LNCaP clone FGC (cell line): ENCODE data around the gene RAMACL.
"Not testable (repeated sequence)": the region's sequence is repeated elsewhere in the genome, so short reads cannot be mapped to it uniquely, and the experiment has no call there.

Experiments used
- DNase-seq: peaks from one replicate; pipeline ENCODE4 v3.0.0-alpha.2; 2011; ENCODE audit warnings: low read depth
- H3K4me3 ChIP-seq: 2 replicates; pipeline ENCODE4 v1.5.1; 2011; ENCODE audit warnings: mild to moderate bottlenecking, low read depth, low read length, control low read depth
- TF ChIP-seq, protein P1 (sequence below): IDR thresholded peaks from 2 replicates; pipeline ENCODE4 v1.5.1; 2012; ENCODE audit warnings: mild to moderate bottlenecking; ENCODE audit not compliant: control insufficient read depth, insufficient read depth; ENCODE audit errors: extremely low read depth

Gene RAMACL

DNA sequence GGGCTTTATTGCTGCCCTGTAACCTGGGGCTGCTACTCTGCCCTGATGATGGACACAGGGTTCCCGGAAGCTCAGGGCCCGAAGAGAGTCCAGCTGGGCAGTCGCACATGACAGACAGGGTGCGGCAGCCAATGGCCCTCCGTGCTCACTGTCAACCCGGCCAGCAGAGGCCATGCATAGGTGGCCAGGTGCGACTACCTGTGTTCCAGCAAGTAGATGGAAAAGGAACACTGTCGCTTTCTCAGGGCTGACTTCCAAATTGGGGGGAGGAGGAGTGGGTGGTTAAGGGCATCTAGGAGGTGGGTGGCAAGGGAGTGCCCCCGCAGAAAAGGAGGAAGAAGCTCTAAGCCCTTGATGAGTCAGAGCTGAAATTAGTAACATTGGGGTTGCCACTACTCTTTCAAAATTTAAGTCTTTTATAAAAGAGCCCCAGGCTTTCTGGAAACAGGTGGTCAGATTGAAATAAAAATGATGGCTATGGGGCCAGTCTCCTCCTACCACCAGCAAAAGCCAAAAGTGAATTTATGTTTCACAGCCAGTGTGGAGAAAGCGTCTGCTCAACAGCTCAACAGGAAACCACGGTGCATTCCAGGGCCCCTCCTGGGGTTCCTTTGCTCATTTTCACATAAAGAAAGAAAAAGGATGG is 2.3 kb upstream of the RAMACL start:
- TF ChIP-seq, protein P1, sequence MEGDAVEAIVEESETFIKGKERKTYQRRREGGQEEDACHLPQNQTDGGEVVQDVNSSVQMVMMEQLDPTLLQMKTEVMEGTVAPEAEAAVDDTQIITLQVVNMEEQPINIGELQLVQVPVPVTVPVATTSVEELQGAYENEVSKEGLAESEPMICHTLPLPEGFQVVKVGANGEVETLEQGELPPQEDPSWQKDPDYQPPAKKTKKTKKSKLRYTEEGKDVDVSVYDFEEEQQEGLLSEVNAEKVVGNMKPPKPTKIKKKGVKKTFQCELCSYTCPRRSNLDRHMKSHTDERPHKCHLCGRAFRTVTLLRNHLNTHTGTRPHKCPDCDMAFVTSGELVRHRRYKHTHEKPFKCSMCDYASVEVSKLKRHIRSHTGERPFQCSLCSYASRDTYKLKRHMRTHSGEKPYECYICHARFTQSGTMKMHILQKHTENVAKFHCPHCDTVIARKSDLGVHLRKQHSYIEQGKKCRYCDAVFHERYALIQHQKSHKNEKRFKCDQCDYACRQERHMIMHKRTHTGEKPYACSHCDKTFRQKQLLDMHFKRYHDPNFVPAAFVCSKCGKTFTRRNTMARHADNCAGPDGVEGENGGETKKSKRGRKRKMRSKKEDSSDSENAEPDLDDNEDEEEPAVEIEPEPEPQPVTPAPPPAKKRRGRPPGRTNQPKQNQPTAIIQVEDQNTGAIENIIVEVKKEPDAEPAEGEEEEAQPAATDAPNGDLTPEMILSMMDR: no peak
- no peak for DNase-seq
- no peak overlapping the region for H3K4me3 ChIP-seq

DNA sequence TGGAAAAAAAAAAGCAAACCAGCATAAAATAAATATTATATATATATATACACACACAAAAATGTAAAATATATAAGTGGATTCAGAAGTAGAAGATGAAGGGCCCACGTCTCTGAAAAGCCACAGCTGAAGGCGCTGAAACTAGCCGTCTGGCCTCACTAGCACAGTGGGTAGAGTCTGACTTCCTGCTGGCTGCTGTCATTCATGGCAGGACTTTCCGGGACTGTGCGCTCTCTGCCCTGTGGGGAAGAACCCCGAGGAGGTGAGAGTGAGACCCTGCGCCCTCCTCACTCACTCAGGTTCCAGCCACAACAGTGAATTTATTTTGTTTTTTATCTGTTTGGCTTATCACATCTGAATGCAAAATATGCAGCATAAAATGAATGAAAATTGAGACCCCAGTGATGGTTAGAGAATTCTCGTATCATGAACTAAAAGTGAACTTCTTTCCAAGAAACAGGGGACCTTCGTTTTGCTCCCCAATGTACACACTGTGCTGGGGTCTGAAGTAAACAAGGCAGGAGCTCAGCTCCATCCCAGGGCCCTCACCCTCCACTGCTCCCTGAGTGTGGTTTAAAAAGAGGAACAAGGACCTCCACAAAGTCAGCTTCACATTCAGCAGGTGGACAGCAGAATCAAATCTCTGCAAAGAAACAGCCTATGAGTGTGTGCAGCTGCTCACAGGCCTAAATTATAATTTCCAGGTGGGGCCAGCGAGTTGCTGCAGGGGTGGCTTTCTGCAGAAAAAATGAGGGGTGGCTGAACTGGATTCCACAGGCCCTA is 1.3 kb upstream of the RAMACL start:
- TF ChIP-seq, protein P1: no peak
- no peak overlapping the region for H3K4me3 ChIP-seq

DNA sequence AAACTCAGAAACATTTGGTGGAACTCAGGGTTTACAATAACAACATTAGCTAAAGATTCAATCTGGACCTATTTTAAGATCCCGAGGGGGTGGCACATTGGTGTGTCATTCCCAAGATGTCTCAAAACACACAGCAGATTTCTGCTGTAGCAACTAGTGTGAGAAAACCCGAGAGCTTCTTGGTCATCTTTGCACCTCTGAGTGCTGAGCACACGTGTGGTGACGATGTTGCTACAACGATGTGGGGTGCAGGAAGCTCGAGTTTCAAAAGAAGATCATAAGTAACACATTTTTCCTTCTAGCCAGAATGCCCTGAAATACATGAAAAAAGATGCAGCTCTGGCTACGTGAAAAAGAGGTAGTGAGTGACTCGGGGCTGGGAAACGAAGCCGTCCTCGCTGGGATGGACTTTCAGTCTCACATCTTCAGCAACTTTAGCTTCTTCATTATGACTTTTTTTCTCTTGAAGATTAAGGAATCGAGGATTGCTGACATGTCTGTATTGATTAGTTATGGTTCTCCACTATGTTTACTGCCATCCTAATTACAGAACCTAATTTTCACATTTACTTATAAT is 1.5 kb downstream of the RAMACL start:
- TF ChIP-seq, protein P1: no peak
- H3K4me3 ChIP-seq: no peak overlapping the region
- DNase-seq: no peak

More for the DNA sequence above, 1.3 kb upstream of the RAMACL start:
- DNase-seq: no peak

DNA sequence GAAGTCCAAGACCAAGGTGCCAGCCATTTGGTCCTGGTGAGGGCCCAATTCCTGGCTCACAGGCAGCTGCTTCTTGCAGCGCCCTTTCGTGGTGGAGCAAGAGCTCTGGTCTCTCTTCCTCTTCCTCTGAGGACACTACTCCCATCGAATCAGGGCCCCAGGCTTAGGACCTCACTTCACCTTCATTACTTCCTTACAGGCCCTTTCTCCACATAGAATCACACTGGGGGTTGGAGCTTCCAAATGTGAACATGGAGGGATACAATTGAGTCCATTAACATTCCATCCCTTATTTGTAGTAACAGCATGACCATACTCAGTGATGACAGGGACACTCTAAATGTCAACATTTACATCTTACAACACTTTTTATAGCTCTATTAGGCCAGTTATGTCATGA is 2.3 kb downstream of the RAMACL start:
- TF ChIP-seq, protein P1: no peak
- no peak for DNase-seq
- H3K4me3 ChIP-seq: no peak overlapping the region

DNA sequence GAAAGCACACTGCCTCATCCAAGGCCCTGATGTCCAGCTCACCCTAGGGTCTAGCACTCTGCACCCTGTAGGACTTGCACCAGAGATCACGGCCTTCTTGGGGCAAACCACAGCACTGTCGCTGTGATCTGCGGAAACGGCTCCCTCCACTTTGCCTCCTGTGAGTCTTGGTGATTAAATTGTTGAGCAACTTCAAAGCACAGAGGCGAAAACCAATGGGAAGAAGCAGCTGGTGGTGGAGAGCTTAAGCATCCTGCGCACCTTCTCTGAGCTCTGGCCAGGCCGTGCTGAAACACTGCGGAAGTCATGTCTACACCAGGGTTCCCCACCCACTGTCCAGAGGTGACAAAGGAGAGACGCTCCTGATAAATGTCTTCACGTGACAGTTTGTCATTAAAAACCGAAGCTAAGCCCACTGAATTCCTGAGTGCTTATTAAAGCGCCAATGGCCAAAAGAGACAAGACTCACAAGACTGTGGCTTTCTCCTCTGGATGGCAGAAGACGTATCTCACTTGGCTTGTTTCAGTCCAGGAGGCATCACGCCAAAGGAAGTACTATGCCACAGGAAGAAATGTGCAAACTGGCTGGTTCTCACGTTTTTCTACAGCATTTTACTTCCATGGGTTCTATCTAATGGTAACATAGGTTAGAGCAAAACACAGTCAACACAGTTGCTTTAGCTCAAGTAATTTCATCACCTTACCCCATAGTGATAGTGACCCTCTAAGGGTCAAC is 3.1 kb downstream of the RAMACL start:
- H3K4me3 ChIP-seq: no peak overlapping the region
- TF ChIP-seq, protein P1: no peak
- DNase-seq: no peak

DNA sequence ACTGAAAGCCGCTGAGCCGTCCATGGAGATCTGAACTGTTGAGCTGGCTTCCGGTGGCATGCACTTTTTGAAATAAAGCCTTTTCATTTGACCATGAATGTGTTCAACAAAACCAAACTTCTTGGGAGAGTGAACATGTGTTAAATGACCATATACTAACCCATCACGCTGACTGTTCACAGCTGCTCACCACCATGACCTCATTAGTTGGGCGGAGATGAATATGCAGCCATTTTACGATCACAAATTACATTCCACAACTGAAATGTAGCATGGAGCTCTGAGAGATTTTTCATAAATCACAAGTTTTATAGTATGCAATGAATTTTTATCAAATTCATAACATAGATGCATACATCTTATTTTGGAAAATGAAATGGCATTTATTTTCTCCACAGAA is 4.2 kb downstream of the RAMACL start:
- no peak overlapping the region for H3K4me3 ChIP-seq
- TF ChIP-seq, protein P1: no peak
- no peak for DNase-seq

DNA sequence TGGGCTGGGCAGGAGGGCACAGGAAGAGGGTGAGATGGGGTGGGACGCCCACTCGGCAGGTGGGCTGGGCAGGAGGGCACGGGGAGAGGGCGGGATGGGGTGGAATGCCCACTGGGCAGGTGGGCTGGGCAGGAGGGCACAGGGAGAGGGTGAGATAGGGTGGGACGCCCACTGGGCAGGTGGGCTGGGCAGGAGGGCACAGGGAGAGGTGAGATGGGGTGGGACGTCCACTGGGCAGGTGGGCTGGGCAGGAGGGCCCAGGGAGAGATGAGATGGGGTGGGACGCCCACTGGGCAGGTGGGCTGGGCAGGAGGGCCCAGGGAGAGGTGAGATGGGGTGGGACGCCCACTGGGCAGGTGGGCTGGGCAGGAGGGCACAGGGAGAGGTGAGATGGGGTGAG is 4.7 kb downstream of the RAMACL start:
- DNase-seq, H3K4me3 ChIP-seq: not testable (repeated sequence)
